ENCODE data around the gene CRHBP.
A peak's percentile ranks its signal among the peaks of the same experiment; 100 is the strongest.

The CRHBP gene

GRCh38 chr5:76974785-76975184 lies 21.9 kb downstream of the CRHBP start:
- DNase-seq (ENCODE audit: low read depth) = no peak
- no peak for TF ChIP-seq CTCF (conservative IDR thresholded peaks at IDR 0.05; ENCODE audit: control insufficient read depth, insufficient read depth, low read depth, low read length)
- H3K4me3 ChIP-seq (ENCODE audit: control insufficient read depth, low read depth, low read length) = no peak overlapping the region

GRCh38 chr5:76978869-76979268 lies 26.0 kb downstream of the CRHBP start:
- DNase-seq (ENCODE audit: low read depth) = no peak
- H3K4me3 ChIP-seq (ENCODE audit: control insufficient read depth, low read depth, low read length) = no peak overlapping the region
- no peak for TF ChIP-seq CTCF (conservative IDR thresholded peaks at IDR 0.05; ENCODE audit: control insufficient read depth, insufficient read depth, low read depth, low read length)

DNA sequence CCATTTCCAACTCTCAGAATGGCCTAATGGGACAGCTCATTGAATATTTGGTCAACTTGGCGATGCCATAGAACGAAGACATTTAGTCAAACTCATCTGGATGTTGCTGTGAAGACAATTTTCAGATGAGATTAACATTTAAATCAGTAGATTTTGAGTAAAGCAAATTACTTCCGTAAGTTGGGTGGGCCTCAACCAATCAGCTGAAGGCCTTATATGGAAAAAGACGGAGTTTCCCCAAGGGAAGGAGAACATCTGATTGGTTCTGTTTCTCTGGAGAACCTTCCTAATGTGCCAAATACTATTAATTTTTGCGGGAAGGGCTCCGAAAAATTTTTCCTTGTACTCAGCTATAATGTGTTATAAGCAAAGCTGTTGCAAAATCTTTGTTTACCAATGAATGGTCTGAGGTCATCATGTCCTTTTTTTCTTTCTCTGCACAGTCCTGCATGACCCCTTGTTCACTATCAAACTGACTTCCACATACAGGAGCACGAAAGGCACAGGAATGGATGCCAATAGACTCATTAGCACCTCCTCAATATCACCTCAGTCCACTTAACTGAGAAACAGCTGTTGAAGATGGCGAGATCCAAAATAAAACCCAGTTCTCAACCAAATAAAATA lies 27.8 kb downstream of the CRHBP start:
- no peak overlapping the region for H3K4me3 ChIP-seq (ENCODE audit: control insufficient read depth, low read depth, low read length)
- DNase-seq (ENCODE audit: low read depth) = no peak
- no peak for TF ChIP-seq CTCF (conservative IDR thresholded peaks at IDR 0.05; ENCODE audit: control insufficient read depth, insufficient read depth, low read depth, low read length)

GRCh38 chr5:76982450-76982849 lies 29.6 kb downstream of the CRHBP start:
- TF ChIP-seq CTCF (conservative IDR thresholded peaks at IDR 0.05; ENCODE audit: control insufficient read depth, insufficient read depth, low read depth, low read length) = no peak
- H3K4me3 ChIP-seq (ENCODE audit: control insufficient read depth, low read depth, low read length) = no peak overlapping the region
- DNase-seq (ENCODE audit: low read depth) = no peak

- no peak for TF ChIP-seq CTCF (conservative IDR thresholded peaks at IDR 0.05; ENCODE audit: control insufficient read depth, insufficient read depth, low read depth, low read length)
- H3K4me3 ChIP-seq (ENCODE audit: control insufficient read depth, low read depth, low read length) = no peak overlapping the region
- DNase-seq (ENCODE audit: low read depth) = peak; percentile 46
These were observed 30.6 kb downstream of the CRHBP start for GRCh38 chr5:76983468-76983867.

DNA sequence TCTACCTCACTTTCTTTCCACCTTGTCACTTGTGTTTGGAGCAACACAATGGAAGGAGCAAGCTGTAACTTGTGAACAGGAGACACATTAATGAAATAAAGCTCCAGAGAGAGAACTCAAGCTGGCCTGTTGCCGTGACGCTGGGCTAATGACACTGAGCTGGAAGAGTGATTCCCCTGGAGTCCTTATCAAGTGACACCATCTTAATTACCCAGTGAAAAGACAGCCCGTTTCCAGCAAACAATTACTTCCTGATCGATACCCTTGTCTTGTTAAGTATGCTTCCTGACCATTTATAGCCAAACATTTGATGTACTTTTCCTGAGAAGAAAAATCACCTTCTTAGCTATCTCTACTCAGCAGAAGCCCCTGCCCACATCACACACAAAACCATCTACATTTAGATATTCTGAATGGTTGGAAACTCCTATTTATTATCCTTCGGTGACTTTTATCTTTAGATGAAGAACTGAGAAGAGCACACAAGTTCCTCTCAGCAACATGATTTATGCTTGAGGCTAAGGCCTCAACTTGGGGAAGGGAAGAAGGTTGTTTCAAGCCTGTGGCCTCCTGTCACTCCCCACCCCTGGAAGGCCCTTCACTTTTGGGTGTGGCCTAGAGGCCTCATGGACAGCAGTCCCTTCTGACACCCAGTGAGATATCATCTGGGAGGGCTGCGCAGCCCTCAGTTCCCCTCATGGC lies 34.1 kb downstream of the CRHBP start:
- H3K4me3 ChIP-seq (ENCODE audit: control insufficient read depth, low read depth, low read length) = no peak overlapping the region
- no peak for TF ChIP-seq CTCF (conservative IDR thresholded peaks at IDR 0.05; ENCODE audit: control insufficient read depth, insufficient read depth, low read depth, low read length)
- DNase-seq (ENCODE audit: low read depth) = no peak
